ENCODE measurements around the gene COL27A1.

DNA sequence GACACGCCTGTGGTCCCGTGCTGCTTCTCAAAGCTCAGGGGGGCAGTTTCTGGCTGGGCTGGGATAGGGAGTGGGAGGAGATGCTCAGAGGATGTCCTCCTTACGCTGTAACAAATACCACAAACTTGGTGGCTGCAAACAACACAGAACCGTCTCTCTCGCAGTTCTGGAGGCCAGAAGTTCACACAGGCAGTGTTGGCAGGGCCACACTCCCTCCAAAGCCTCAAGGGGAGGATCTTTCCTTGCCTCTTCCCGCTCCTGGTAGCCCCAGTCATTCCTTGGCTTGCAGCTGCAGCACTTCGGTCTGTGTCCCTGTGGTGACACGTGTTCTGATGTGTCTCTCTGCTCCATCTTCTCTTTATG, 157.2 kb downstream of the COL27A1 start:
- TF ChIP-seq MYC (IDR thresholded peaks at IDR 0.05; ENCODE audit: low read depth, low read length): no peak
- no peak for TF ChIP-seq CTCF (IDR thresholded peaks at IDR 0.05; ENCODE audit: extremely low read depth in 1 of 2, insufficient read depth in 1 of 2, low read depth in 1 of 2, low read length in 2 of 2)
- TF ChIP-seq POLR2AphosphoS5 (IDR thresholded peaks at IDR 0.05; ENCODE audit: insufficient read depth, low read depth, low read length): no peak
- TF ChIP-seq POLR2A (IDR thresholded peaks at IDR 0.05; ENCODE audit: low read depth, low read length): no peak
- TF ChIP-seq FOS (IDR thresholded peaks at IDR 0.05; ENCODE audit: borderline replicate concordance, insufficient read depth, low read length): no peak
- no peak for TF ChIP-seq EZH2 (IDR thresholded peaks at IDR 0.05; ENCODE audit: borderline replicate concordance, low read depth, low read length, severe bottlenecking)
- no peak for TF ChIP-seq JUN (IDR thresholded peaks at IDR 0.05; ENCODE audit: borderline replicate concordance, insufficient read depth, insufficient read length, low read depth)
- no peak for TF ChIP-seq MAX (IDR thresholded peaks at IDR 0.05; ENCODE audit: insufficient read depth, insufficient read length)

Data from endothelial cell of umbilical vein (primary cell).